ENCODE measurements around the gene SLC10A2. TPM values are rescaled to one million over a fixed set of nuclear protein-coding genes. Genes with fewer than 3 reads are reported as not detected.

SLC10A2 gene
- total and polyA plus RNA-seq, 12 donors = not detected

DNA sequence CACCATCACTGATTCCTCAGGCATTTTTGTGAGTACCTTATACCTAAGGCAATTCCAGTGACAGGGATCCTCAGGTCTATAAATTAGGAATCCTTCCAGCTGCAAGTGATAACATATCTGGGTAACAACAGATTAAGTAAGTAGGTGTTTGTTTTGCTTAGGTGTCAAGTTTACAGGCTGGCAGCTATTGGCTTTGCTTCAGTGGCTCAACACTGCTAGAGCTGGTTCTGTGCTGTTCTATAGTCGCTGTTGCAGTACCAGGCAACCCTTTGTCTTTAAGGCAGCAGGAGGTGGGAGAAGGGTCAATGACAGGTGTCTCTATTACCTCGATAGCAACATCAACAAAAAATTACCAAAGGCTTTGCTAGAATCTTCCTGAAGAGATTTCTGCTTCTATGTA is 27.0 kb downstream of the SLC10A2 start:
- Histone ChIP-seq H3K36me3 (no peaks in the 10 kb centered on the region), H3K27ac (no peak overlapping the region), H3K9me3 (no peaks in the 10 kb centered on the region), H3K27me3 (no peaks in the 10 kb centered on the region), H3K4me1 (no peaks in the 10 kb centered on the region), H3K4me3 (no peak overlapping the region)
- ATAC-seq = no peak
- TF ChIP-seq, protein P1, sequence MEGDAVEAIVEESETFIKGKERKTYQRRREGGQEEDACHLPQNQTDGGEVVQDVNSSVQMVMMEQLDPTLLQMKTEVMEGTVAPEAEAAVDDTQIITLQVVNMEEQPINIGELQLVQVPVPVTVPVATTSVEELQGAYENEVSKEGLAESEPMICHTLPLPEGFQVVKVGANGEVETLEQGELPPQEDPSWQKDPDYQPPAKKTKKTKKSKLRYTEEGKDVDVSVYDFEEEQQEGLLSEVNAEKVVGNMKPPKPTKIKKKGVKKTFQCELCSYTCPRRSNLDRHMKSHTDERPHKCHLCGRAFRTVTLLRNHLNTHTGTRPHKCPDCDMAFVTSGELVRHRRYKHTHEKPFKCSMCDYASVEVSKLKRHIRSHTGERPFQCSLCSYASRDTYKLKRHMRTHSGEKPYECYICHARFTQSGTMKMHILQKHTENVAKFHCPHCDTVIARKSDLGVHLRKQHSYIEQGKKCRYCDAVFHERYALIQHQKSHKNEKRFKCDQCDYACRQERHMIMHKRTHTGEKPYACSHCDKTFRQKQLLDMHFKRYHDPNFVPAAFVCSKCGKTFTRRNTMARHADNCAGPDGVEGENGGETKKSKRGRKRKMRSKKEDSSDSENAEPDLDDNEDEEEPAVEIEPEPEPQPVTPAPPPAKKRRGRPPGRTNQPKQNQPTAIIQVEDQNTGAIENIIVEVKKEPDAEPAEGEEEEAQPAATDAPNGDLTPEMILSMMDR (IDR thresholded peaks at IDR 0.05) = no peak
- intact Hi-C loops (cut with DNase I) = no loop called here
- WGBS, 2 donors = 32 to 40% methylated on average over 2 of the region's 2 CpGs
- DNase-seq = no peak

DNA sequence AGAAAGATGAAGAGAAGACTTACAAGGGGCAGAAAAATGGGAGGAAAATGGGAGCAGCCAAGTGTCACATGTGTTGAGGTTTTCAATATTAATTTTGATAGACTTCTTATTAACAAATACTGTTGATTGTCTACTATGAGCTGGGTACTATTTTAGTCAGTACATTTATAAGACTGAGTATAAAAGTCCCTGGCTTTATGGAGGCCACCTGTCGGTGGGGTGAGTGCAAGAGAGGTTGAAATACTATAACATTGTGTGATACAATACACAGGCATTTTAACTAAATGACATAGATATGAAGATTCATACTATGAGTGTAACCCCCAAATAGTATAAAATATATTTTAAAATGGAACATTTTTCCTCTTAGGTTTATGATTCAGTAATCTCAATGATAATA is 29.9 kb downstream of the SLC10A2 start:
- DNase-seq (no peak), ATAC-seq (no peak)
- no peaks in the 10 kb centered on the region for H3K9me3 ChIP-seq
- no peak overlapping the region for H3K4me3 ChIP-seq
- intact Hi-C loops (cut with DNase I) = no loop called here
- TF ChIP-seq, protein P1 (IDR thresholded peaks at IDR 0.05) = no peak
- H3K27me3 ChIP-seq = no peaks in the 10 kb centered on the region
- H3K27ac ChIP-seq = no peak overlapping the region
- no peaks in the 10 kb centered on the region for H3K4me1 ChIP-seq
- 74 to 87% methylated on average over 1 of the region's 1 CpG for WGBS, 2 donors
- no peaks in the 10 kb centered on the region for H3K36me3 ChIP-seq

DNA sequence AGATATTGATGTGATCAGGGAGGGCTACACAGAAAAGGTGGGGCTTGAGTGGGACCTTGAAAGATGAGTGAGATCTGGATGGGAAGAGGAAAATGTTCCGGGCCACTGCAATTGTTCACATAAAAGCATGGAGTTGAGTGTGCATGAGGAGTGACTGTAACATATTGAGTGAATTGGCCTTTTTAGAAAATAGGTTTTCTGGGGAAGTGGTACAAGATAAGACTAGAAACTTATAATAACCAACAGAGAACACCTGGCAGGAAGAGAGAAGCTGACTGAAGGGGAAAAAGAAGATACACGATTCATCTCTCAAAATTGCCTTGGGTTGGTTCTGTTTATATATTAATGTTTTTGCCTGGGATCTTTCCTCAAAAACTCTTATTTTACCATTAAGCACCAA is 32.2 kb downstream of the SLC10A2 start:
- no peaks in the 10 kb centered on the region for H3K27me3 ChIP-seq
- TF ChIP-seq, protein P1 (IDR thresholded peaks at IDR 0.05) = no peak
- 76 to 95% methylated on average over 2 of the region's 2 CpGs for WGBS, 2 donors
- no peak for ATAC-seq
- intact Hi-C loops (cut with DNase I) = no loop called here
- H3K27ac ChIP-seq = no peak overlapping the region
- no peaks in the 10 kb centered on the region for H3K36me3 ChIP-seq
- no peaks in the 10 kb centered on the region for H3K9me3 ChIP-seq
- DNase-seq = no peak
- no peaks in the 10 kb centered on the region for H3K4me1 ChIP-seq
- H3K4me3 ChIP-seq = no peak overlapping the region

DNA sequence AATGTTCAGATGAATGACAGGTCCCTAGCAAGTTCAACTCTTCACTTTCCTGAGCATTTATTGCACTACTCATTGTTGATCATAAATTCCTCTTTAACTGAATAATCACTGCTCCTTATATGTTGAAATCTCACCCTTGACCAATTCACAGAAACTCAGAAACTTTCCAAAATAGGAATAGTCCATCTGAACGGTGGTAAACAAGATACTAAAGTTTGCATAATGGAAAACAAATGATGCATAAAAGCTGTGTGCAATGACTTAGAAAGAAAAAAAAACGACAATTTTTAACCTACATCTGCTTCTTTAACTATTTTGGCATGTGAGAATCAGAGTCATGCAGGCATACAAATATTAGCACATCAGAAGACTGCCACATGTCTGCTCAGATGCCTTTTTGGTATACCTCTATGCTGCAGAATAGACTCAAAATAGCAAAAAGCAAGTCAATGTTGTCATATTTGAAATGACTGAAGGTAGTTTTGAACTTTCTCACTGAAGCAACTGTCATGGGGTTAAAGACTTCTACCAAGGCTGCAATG is 34.8 kb downstream of the SLC10A2 start:
- Histone ChIP-seq H3K27me3 (no peaks in the 10 kb centered on the region), H3K9me3 (peaks cover 0 to 16% (median 6%) of the 10 kb centered on the region in 11 donors), H3K36me3 (no peaks in the 10 kb centered on the region), H3K27ac (no peak overlapping the region), H3K4me3 (no peak overlapping the region), H3K4me1 (no peaks in the 10 kb centered on the region)
- intact Hi-C loops (cut with DNase I) = no loop called here
- DNase-seq (no peak), ATAC-seq (no peak)
- TF ChIP-seq, protein P1 (IDR thresholded peaks at IDR 0.05) = no peak
- 56 to 61% methylated on average over 2 of the region's 2 CpGs for WGBS, 2 donors

Measured in heart right ventricle (tissue), 16 donors.